ENCODE data around the gene CEP76.
"Not testable (repeated sequence)": the region's sequence is repeated elsewhere in the genome, so short reads cannot be mapped to it uniquely, and the experiment has no call there.

Gene CEP76

DNA sequence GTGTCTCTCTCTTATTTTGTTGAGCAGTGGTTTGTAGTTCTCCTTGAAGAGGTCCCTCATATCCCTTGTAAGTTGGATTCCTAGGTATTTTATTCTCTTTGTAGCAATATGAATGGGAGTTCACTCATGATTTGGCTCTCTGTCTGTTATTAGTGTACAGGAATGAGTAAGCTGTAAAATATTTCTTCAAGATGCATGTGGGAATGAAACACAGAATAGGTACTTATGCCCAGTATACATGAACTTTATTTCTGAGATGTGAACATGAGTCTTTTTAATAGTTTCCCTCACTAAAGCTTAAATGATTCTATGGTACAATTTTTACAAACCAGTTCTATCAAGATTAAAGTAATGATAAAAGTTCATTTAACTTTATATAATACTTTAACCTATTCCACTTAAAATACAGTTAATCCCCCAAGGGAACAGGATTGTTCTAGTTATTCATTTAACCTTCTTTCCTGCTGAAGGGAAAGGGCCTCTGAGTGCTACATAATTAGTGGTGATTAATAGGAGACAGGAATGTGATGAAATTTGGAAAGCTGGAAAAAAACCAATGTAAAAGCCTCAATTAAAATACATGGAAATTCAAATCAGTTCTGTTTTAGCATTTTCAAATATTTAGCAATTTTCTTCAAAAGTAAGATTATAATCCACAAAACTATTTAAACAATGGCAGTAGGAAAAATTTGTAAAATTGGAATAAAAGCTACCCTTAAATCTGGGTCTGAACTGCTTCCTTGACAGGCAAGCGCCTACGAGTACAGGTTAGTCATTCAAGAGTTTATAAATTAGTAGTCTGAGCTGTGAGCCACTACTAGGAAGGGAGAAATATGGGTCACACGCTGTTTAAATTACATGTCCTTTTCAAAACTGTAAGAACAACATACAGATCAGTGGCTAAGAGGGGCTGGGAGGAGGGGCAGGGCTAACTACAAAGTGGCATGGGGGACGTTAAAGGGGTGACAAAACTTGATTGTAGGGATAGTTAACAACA lies 73.5 kb downstream of the CEP76 start:
- H3K14ac ChIP-seq (ENCODE audit: low read length in 2 of 2): no peak overlapping the region
- peak; percentile 80 for DNase-seq
- H2BK15ac ChIP-seq (ENCODE audit: low read depth, poor library complexity, severe bottlenecking): no peak overlapping the region
- peak overlapping the region; percentile 39 for H3K9ac ChIP-seq (ENCODE audit: low read length)
- H3K4me1 ChIP-seq (ENCODE audit: control insufficient read depth, insufficient read depth, low read depth, low read length): peaks cover 2% of the 10 kb centered on the region
- no peak overlapping the region for H3K18ac ChIP-seq (ENCODE audit: low read depth in 1 of 2, low read length in 2 of 2)
- no peak overlapping the region for H2AFZ ChIP-seq (ENCODE audit: low read depth, low read length)
- peaks cover 3 to 6% of the 10 kb centered on the region in 2 experiments for H3K36me3 ChIP-seq (ENCODE audit: control insufficient read depth in 1 of 2, insufficient read depth in 2 of 2, low read depth in 1 of 2, low read length in 2 of 2)
- H3K27me3 ChIP-seq (ENCODE audit: control insufficient read depth in 1 of 2, insufficient read depth in 1 of 2, low read length in 2 of 2): no peaks in the 10 kb centered on the region
- WGBS: 0% methylated on average over 2 of the region's 4 CpGs
- H3K23ac ChIP-seq (ENCODE audit: low read length in 2 of 2): no peak overlapping the region
- H4K8ac ChIP-seq (ENCODE audit: low read length): no peak overlapping the region
- no peaks in the 10 kb centered on the region for H3K9me3 ChIP-seq (ENCODE audit: control insufficient read depth, low read length)
- no peak overlapping the region for H2AK5ac ChIP-seq (ENCODE audit: low read length, severe bottlenecking)
- no peak overlapping the region for H2BK5ac ChIP-seq (ENCODE audit: low read depth, low read length, poor library complexity, severe bottlenecking)
- no peak overlapping the region for H2BK12ac ChIP-seq (ENCODE audit: low read length in 2 of 2)
- H3K4ac ChIP-seq (ENCODE audit: low read depth in 1 of 2, low read length in 2 of 2): no peak overlapping the region
- H3K79me1 ChIP-seq (replicated peaks; ENCODE audit: low read length, poor library complexity, severe bottlenecking): peaks cover 8% of the 10 kb centered on the region
- peak overlapping the region; percentile 41 for H3K4me2 ChIP-seq (ENCODE audit: low read length, poor library complexity, severe bottlenecking)
- H4K91ac ChIP-seq (ENCODE audit: low read length): no peak overlapping the region
- H3K4me3 ChIP-seq (ENCODE audit: insufficient read depth in 1 of 2, low read depth in 1 of 2, low read length in 2 of 2): no peak overlapping the region
- peak overlapping the region; percentile 88 for H3K27ac ChIP-seq (ENCODE audit: low read length, poor library complexity, severe bottlenecking)
- no peak overlapping the region for H2BK120ac ChIP-seq (ENCODE audit: low read depth, low read length)

DNA sequence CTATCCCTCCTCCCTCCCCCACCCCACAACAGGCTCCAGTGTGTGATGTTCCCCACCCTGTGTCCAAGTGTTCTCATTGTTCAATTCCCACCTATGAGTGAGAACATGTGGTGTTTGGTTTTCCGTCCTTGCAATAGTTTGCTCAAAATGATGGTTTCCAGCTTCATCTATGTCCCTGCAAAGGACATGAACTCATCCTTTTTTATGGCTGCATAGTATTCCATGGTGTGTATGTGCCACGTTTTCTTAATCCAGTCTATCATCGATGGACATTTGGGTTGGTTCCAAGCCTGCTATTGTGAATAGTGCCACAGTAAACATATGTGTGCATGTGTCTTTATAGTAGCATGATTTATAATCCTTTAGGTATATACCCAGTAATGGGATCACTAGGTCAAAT lies 75.3 kb downstream of the CEP76 start:
- H3K14ac ChIP-seq (ENCODE audit: low read length in 2 of 2); H4K8ac ChIP-seq (ENCODE audit: low read length); H3K27ac ChIP-seq (ENCODE audit: low read length, poor library complexity, severe bottlenecking); H3K79me1 ChIP-seq (replicated peaks; ENCODE audit: low read length, poor library complexity, severe bottlenecking); H2BK12ac ChIP-seq (ENCODE audit: low read length in 2 of 2); H2BK15ac ChIP-seq (ENCODE audit: low read depth, poor library complexity, severe bottlenecking); H3K4me3 ChIP-seq (ENCODE audit: insufficient read depth in 1 of 2, low read depth in 1 of 2, low read length in 2 of 2); H2BK5ac ChIP-seq (ENCODE audit: low read depth, low read length, poor library complexity, severe bottlenecking); H3K4me1 ChIP-seq (ENCODE audit: control insufficient read depth, insufficient read depth, low read depth, low read length); H3K4ac ChIP-seq (ENCODE audit: low read depth in 1 of 2, low read length in 2 of 2); H3K4me2 ChIP-seq (ENCODE audit: low read length, poor library complexity, severe bottlenecking); H2AK5ac ChIP-seq (ENCODE audit: low read length, severe bottlenecking); H3K23ac ChIP-seq (ENCODE audit: low read length in 2 of 2); H2AFZ ChIP-seq (ENCODE audit: low read depth, low read length); H3K9me3 ChIP-seq (ENCODE audit: control insufficient read depth, low read length); H3K27me3 ChIP-seq (ENCODE audit: control insufficient read depth in 1 of 2, insufficient read depth in 1 of 2, low read length in 2 of 2); H3K9ac ChIP-seq (ENCODE audit: low read length); H2BK120ac ChIP-seq (ENCODE audit: low read depth, low read length); DNase-seq; H3K36me3 ChIP-seq (ENCODE audit: control insufficient read depth in 1 of 2, insufficient read depth in 2 of 2, low read depth in 1 of 2, low read length in 2 of 2); H4K91ac ChIP-seq (ENCODE audit: low read length); H3K18ac ChIP-seq (ENCODE audit: low read depth in 1 of 2, low read length in 2 of 2): not testable (repeated sequence)
- WGBS: 94% methylated on average over 2 of the region's 3 CpGs

DNA sequence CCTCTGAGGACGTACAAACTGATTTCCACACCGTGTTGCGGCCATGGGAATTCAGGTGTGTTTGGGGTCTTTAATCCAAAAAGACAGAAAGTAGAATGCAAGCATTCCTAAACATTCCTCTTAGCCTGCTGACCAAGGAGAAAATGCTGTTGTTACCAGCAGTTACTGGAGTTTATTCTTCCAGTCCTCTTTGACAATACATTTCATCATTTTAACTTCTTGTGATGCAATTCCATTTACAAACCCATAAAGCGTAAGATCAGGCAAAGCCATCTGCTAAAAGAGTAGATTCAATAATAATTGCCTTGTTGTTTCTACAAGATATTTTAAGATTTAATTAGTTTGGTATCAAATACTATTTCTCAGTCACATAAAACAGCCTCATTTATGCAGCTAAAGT lies 77.3 kb downstream of the CEP76 start:
- Histone ChIP-seq H3K4me2 (ENCODE audit: low read length, poor library complexity, severe bottlenecking) (no peak overlapping the region), H3K27ac (ENCODE audit: low read length, poor library complexity, severe bottlenecking) (no peak overlapping the region), H4K8ac (ENCODE audit: low read length) (no peak overlapping the region), H2BK12ac (ENCODE audit: low read length in 2 of 2) (no peak overlapping the region), H2AK5ac (ENCODE audit: low read length, severe bottlenecking) (no peak overlapping the region), H2BK5ac (ENCODE audit: low read depth, low read length, poor library complexity, severe bottlenecking) (no peak overlapping the region), H3K4me1 (ENCODE audit: control insufficient read depth, insufficient read depth, low read depth, low read length) (no peaks in the 10 kb centered on the region), H3K14ac (ENCODE audit: low read length in 2 of 2) (no peak overlapping the region), H2AFZ (ENCODE audit: low read depth, low read length) (no peak overlapping the region), H3K4me3 (ENCODE audit: insufficient read depth in 1 of 2, low read depth in 1 of 2, low read length in 2 of 2) (no peak overlapping the region), H2BK15ac (ENCODE audit: low read depth, poor library complexity, severe bottlenecking) (no peak overlapping the region), H3K23ac (ENCODE audit: low read length in 2 of 2) (no peak overlapping the region), H2BK120ac (ENCODE audit: low read depth, low read length) (no peak overlapping the region), H3K18ac (ENCODE audit: low read depth in 1 of 2, low read length in 2 of 2) (no peak overlapping the region), H3K36me3 (ENCODE audit: control insufficient read depth in 1 of 2, insufficient read depth in 2 of 2, low read depth in 1 of 2, low read length in 2 of 2) (no peaks in the 10 kb centered on the region), H3K9me3 (ENCODE audit: control insufficient read depth, low read length) (no peaks in the 10 kb centered on the region), H3K27me3 (ENCODE audit: control insufficient read depth in 1 of 2, insufficient read depth in 1 of 2, low read length in 2 of 2) (no peaks in the 10 kb centered on the region), H4K91ac (ENCODE audit: low read length) (no peak overlapping the region), H3K9ac (ENCODE audit: low read length) (no peak overlapping the region), H3K4ac (ENCODE audit: low read depth in 1 of 2, low read length in 2 of 2) (no peak overlapping the region), H3K79me1 (replicated peaks; ENCODE audit: low read length, poor library complexity, severe bottlenecking) (peaks cover 5% of the 10 kb centered on the region)
- DNase-seq: peak; percentile 43
- WGBS: 97% methylated on average over 3 of the region's 4 CpGs

Data from mesenchymal stem cell (in vitro differentiated cells and primary cell).